ENCODE results near the gene URB2. TPM values are rescaled to one million over a fixed set of nuclear protein-coding genes. Genes with fewer than 3 reads are reported as not detected.

Gene URB2
- total RNA-seq, 2 experiments from 2014 or later = 17.4 to 17.7 TPM

- DNase-seq (no peak), ATAC-seq (no peak)
- no peak for TF ChIP-seq CTCF (IDR thresholded peaks at IDR 0.05)
Observed at GRCh38 chr1:229691362-229691761, 65.3 kb downstream of the URB2 start.

GRCh38 chr1:229693129-229693900, 67.3 kb downstream of the URB2 start:
- Mint-ChIP-seq H3K27me3 (no peaks in the 10 kb centered on the region), H3K27ac (no peak overlapping the region)
- CTCF ChIA-PET = interaction anchor here (2.5 kb wide), 1 partner anchor 22 kb away, joined by 7 read pairs; no protein-coding TSS in a partner anchor

More at GRCh38 chr1:229691362-229691761, 65.3 kb downstream of the URB2 start:
- intact Hi-C loops (cut with micrococcal nuclease) = no loop called here
- Mint-ChIP-seq H3K9me3 (no peaks in the 10 kb centered on the region), H3K27me3 (no peaks in the 10 kb centered on the region), H3K4me1 (ENCODE audit: low read depth) (peaks cover 16% of the 10 kb centered on the region), H3K27ac (no peak overlapping the region), H3K4me3 (no peak overlapping the region), H3K36me3 (ENCODE audit: low read depth) (no peaks in the 10 kb centered on the region)
- ChIA-PET POLR2A (no interaction called here), CTCF (interaction anchor here (1.4 kb wide), 1 partner anchor 18 kb away, joined by 3 read pairs; no protein-coding TSS in a partner anchor)

GRCh38 chr1:229694053-229694693, 68.1 kb downstream of the URB2 start:
- Mint-ChIP-seq H3K4me1 (ENCODE audit: low read depth) (peaks cover 18% of the 10 kb centered on the region), H3K27ac (no peak overlapping the region), H3K36me3 (ENCODE audit: low read depth) (no peaks in the 10 kb centered on the region), H3K9me3 (no peaks in the 10 kb centered on the region), H3K27me3 (no peaks in the 10 kb centered on the region), H3K4me3 (no peak overlapping the region)
- ATAC-seq = no peak
- no peak for TF ChIP-seq CTCF (IDR thresholded peaks at IDR 0.05)
- no peak for DNase-seq
- ChIA-PET CTCF (interaction anchor here (0.6 to 2.5 kb wide), 2 partner anchors 23 to 987 kb away, joined by 3 to 7 read pairs; no protein-coding TSS in a partner anchor), POLR2A (interaction anchor here (0.6 kb wide), 1 partner anchor 66 kb away, joined by 3 read pairs; no protein-coding TSS in a partner anchor)
- intact Hi-C loops (cut with micrococcal nuclease) = no loop called here

More at GRCh38 chr1:229693129-229693900, 67.3 kb downstream of the URB2 start:
- Mint-ChIP-seq H3K4me1 (ENCODE audit: low read depth) (peaks cover 18% of the 10 kb centered on the region), H3K36me3 (ENCODE audit: low read depth) (no peaks in the 10 kb centered on the region), H3K4me3 (no peak overlapping the region), H3K9me3 (no peaks in the 10 kb centered on the region)
- ATAC-seq = no peak
- no peak for TF ChIP-seq CTCF (IDR thresholded peaks at IDR 0.05)
- no peak for DNase-seq
- POLR2A ChIA-PET = no interaction called here
- intact Hi-C loops (cut with micrococcal nuclease) = no loop called here

GRCh38 chr1:229696385-229696784, 70.3 kb downstream of the URB2 start:
- Mint-ChIP-seq H3K36me3 (ENCODE audit: low read depth) (no peaks in the 10 kb centered on the region), H3K9me3 (no peaks in the 10 kb centered on the region), H3K4me1 (ENCODE audit: low read depth) (peaks cover 12% of the 10 kb centered on the region), H3K27ac (no peak overlapping the region), H3K27me3 (no peaks in the 10 kb centered on the region), H3K4me3 (no peak overlapping the region)
- no peak for DNase-seq
- no peak for ATAC-seq
- POLR2A ChIA-PET = no interaction called here
- intact Hi-C loops (cut with micrococcal nuclease) = no loop called here
- CTCF ChIA-PET = no interaction called here
- TF ChIP-seq CTCF (IDR thresholded peaks at IDR 0.05) = no peak

Measured in activated CD8-positive, alpha-beta T cell treated with anti-CD3 and anti-CD28 coated beads for 36 hours (primary cell).